ENCODE results near the gene PLIN5. TPM values are rescaled to one million over a fixed set of nuclear protein-coding genes. Genes with fewer than 3 reads are reported as not detected.

Gene PLIN5
- total RNA-seq, 1 experiment from 2014 or later = 3.9 TPM

DNA sequence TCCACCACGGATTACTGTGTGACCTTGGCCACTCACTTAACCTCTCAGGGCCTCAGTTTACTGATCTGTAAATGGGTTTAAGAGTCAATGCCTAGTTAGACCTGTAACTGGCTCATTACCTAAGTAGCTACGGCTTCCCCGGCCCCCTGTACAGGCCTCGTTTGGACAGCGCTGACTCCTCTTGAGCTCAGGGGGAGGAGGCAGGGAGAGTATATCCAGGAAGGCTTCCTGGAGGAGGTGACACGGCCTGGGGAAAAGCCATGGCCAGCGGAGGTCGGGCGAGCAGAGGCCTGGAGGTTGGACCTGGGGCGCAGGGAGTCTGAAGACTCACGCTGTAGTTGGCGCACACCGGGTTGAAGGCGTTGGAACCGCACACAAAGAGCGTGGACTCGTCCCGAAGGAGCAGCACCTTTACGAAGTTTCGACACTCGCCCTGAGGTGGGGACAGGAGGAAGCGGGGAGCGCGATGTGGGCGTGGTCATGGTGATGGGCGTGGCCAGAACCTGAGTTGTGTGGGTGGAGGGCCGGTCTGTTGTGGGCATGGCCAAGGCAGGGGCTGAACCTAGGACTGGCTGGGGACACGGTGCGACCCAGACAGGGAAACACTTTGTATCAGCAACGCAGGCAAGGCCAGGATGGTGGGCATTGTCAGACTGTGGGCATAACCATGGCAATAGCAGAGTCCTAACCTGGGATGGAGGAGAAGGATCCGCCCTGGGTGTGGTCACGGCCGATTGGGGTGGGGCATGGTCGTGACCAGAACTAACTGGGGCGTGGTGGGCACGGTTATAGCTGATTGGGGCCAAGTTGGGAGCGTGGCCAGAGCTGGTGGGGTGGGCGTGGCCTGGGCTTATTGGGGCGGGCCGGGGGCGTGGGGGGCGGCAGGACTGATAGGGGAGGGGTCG lies 20.9 kb upstream of the PLIN5 start:
- Mint-ChIP-seq H3K4me3 (peak overlapping the region in 1 of 2 experiments; percentile 30; a peak in 3 of 5 replicates), H3K36me3 (ENCODE audit: insufficient read depth in 1 of 3, low read depth in 3 of 3) (peaks cover 32 to 48% (median 42%) of the 10 kb centered on the region in 3 experiments), H3K4me1 (peaks cover 9 to 18% of the 10 kb centered on the region in 2 experiments), H3K27ac (peak overlapping the region in 1 of 3 experiments; percentile 79; a peak in 2 of 7 replicates), H3K9me3 (no peaks in the 10 kb centered on the region; a peak in 1 of 5 replicates), H3K27me3 (ENCODE audit: low read depth) (peaks cover 3% of the 10 kb centered on the region)
- H3K18ac ChIP-seq (ENCODE audit: insufficient read length, low read depth, low read length) = peak overlapping the region; percentile 1
- peaks cover 6% of the 10 kb centered on the region for H4K20me1 ChIP-seq (ENCODE audit: control insufficient read depth, insufficient read depth, insufficient read length)
- H2BK15ac ChIP-seq (ENCODE audit: low read depth, low read length) = no peak overlapping the region
- H2BK5ac ChIP-seq (ENCODE audit: insufficient read length, low read length) = no peak overlapping the region
- H2AK5ac ChIP-seq (ENCODE audit: insufficient read length, low read length) = no peak overlapping the region
- DNase-seq = peak; percentile 92
- no peak overlapping the region for H2BK20ac ChIP-seq (ENCODE audit: low read depth, low read length, poor library complexity, severe bottlenecking)
- H4K5ac ChIP-seq (ENCODE audit: insufficient read length, low read depth, low read length) = no peak overlapping the region
- no peaks in the 10 kb centered on the region for H3K79me2 ChIP-seq (ENCODE audit: insufficient read depth, low read length)
- no peak overlapping the region for H2BK120ac ChIP-seq (ENCODE audit: low read depth, low read length, poor library complexity, severe bottlenecking)
- TF ChIP-seq, protein P1, sequence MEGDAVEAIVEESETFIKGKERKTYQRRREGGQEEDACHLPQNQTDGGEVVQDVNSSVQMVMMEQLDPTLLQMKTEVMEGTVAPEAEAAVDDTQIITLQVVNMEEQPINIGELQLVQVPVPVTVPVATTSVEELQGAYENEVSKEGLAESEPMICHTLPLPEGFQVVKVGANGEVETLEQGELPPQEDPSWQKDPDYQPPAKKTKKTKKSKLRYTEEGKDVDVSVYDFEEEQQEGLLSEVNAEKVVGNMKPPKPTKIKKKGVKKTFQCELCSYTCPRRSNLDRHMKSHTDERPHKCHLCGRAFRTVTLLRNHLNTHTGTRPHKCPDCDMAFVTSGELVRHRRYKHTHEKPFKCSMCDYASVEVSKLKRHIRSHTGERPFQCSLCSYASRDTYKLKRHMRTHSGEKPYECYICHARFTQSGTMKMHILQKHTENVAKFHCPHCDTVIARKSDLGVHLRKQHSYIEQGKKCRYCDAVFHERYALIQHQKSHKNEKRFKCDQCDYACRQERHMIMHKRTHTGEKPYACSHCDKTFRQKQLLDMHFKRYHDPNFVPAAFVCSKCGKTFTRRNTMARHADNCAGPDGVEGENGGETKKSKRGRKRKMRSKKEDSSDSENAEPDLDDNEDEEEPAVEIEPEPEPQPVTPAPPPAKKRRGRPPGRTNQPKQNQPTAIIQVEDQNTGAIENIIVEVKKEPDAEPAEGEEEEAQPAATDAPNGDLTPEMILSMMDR (conservative IDR thresholded peaks at IDR 0.05) = no peak
- no peak overlapping the region for H4K91ac ChIP-seq (ENCODE audit: insufficient read length, low read depth, low read length)
- H3K14ac ChIP-seq (ENCODE audit: insufficient read depth, low read length) = no peak overlapping the region
- no peak overlapping the region for H4K8ac ChIP-seq (replicated peaks; ENCODE audit: insufficient read length, low read depth, low read length)
- no peak overlapping the region for H3T11ph ChIP-seq (ENCODE audit: low read length)
- H2AFZ ChIP-seq (ENCODE audit: low read length) = no peak overlapping the region
- H2BK12ac ChIP-seq (ENCODE audit: insufficient read length, low read depth, low read length) = no peak overlapping the region
- H3K9ac ChIP-seq (ENCODE audit: extremely low read depth, insufficient read length, low read length) = no peak overlapping the region
- H3K79me1 ChIP-seq (ENCODE audit: insufficient read depth, low read depth, low read length, poor library complexity, severe bottlenecking) = no peaks in the 10 kb centered on the region
- no peak overlapping the region for H3K23ac ChIP-seq (ENCODE audit: insufficient read length, low read depth, low read length)
- H3K23me2 ChIP-seq (ENCODE audit: insufficient read length, low read depth, low read length, poor library complexity, severe bottlenecking) = no peaks in the 10 kb centered on the region
- no peak overlapping the region for H3K27ac ChIP-seq (ENCODE audit: insufficient read length, low read depth, low read length)
- no peaks in the 10 kb centered on the region for H3K9me3 ChIP-seq (ENCODE audit: control insufficient read depth, low read depth, low read length)
- no peaks in the 10 kb centered on the region for H3K27me3 ChIP-seq (ENCODE audit: insufficient read depth, low read length)
- no CpG with 5 or more reads among the region's 43 CpGs for WGBS (ENCODE audit: extremely low coverage, insufficient read length, low lambda C conversion rate)
- H3K4me2 ChIP-seq (ENCODE audit: insufficient read depth, insufficient read length, low read length) = no peak overlapping the region
- H3K4me1 ChIP-seq (ENCODE audit: insufficient read depth, low read length) = no peaks in the 10 kb centered on the region; the same call in 1 of the 2 replicates
- no peak overlapping the region for H3K56ac ChIP-seq (ENCODE audit: insufficient read length, low read depth, low read length)
- H3K4ac ChIP-seq (ENCODE audit: low read depth, low read length) = no peak overlapping the region
